SK-N-SH (cell line): Measurements from ENCODE around the gene FADS3. TPM values are rescaled to one million over a fixed set of nuclear protein-coding genes. Genes with fewer than 3 reads are reported as not detected.

Source experiments
- CTCF ChIA-PET: fragments of 300-600, 350-600 bp; formaldehyde crosslinking; extraction: SDS; loops from one replicate; lab custom pipeline; 2021; lab: Yijun Ruan, JAX
- POLR2A ChIA-PET: fragments of 350-600 bp; sonication (Branson Sonifier 250); formaldehyde crosslinking; extraction: SDS; loops from one replicate; lab custom pipeline; 2020; ENCODE audit warnings: antibody characterized with exemption, inconsistent platforms; lab: Yijun Ruan, JAX
- DNase-seq: peaks from one replicate; pipeline ENCODE4 v3.0.0; 2012
- H2AFZ ChIP-seq: fragments of 200-600 bp; sonication (generic); 2 replicates; pipeline ENCODE4 v1.8.1; 2016; ENCODE audit warnings: antibody characterized with exemption, mild to moderate bottlenecking, low read depth
- H3F3A ChIP-seq: fragments of 200-600 bp; sonication (generic); replicated peaks from 2 replicates; pipeline ENCODE3; 2016; ENCODE audit warnings: antibody characterized with exemption, mild to moderate bottlenecking; ENCODE audit not compliant: insufficient read depth
- H3K27ac ChIP-seq, 2 experiments: fragments of 200-500 bp in 1 of 2; fragments of 200-600 bp in 1 of 2; sonication (Bioruptor generic) in 1 of 2; sonication (generic), shearing (Covaris generic) in 1 of 2; 2 replicates each; pipeline versions ENCODE4 v1.5.1 to v1.6.1; 2014 to 2016; ENCODE audit warnings: low read depth in 2 of 2, inconsistent platforms in 1 of 2, low read length in 1 of 2, mild to moderate bottlenecking in 1 of 2, mixed read lengths in 1 of 2
- H3K27me3 ChIP-seq: fragments of 200-600 bp; sonication (generic), shearing (Covaris generic); 2 replicates; pipeline ENCODE4 v1.6.1; 2016; ENCODE audit warnings: mixed run types; ENCODE audit not compliant: insufficient read depth
- H3K36me3 ChIP-seq, 2 experiments: fragments of 200-500 bp in 1 of 2; fragments of 200-600 bp in 1 of 2; sonication (Bioruptor generic) in 1 of 2; sonication (generic) in 1 of 2; replicated peaks in 1 of 2; 2 replicates each; pipeline versions ENCODE3 to v1.5.1; 2014 to 2016; ENCODE audit warnings: low read length in 1 of 2, mild to moderate bottlenecking in 1 of 2; ENCODE audit not compliant: insufficient read depth in 2 of 2, control insufficient read depth in 1 of 2
- H3K4me1 ChIP-seq, 2 experiments: fragments of 200-500 bp in 1 of 2; fragments of 200-600 bp in 1 of 2; sonication (Bioruptor generic) in 1 of 2; sonication (generic), shearing (Covaris generic) in 1 of 2; 2 replicates each; pipeline versions ENCODE4 v1.5.1 to v1.6.1; 2014 to 2016; ENCODE audit warnings: low read depth in 1 of 2, low read length in 1 of 2, mixed run types in 1 of 2; ENCODE audit not compliant: insufficient read depth in 2 of 2, control insufficient read depth in 1 of 2
- H3K4me2 ChIP-seq: fragments of 200-600 bp; sonication (generic), shearing (Covaris generic); 2 replicates; pipeline ENCODE4 v1.6.1; 2017; ENCODE audit warnings: mixed run types
- H3K4me3 ChIP-seq, 2 experiments: fragments of 200-500 bp in 1 of 2; fragments of 200-600 bp in 1 of 2; sonication (Bioruptor generic) in 1 of 2; sonication (generic), shearing (Covaris generic) in 1 of 2; 2 replicates each; pipeline versions ENCODE4 v1.5.1 to v1.8.1; 2014 to 2016; ENCODE audit warnings: low read depth in 2 of 2, inconsistent platforms in 1 of 2, low read length in 1 of 2, mild to moderate bottlenecking in 1 of 2, mixed read lengths in 1 of 2, moderate library complexity in 1 of 2
- H3K79me2 ChIP-seq: fragments of 200-600 bp; sonication (generic); 2 replicates; pipeline ENCODE4 v1.8.1; 2017; ENCODE audit warnings: mild to moderate bottlenecking; ENCODE audit not compliant: insufficient read depth
- H3K9ac ChIP-seq: fragments of 200-600 bp; sonication (generic); 2 replicates; pipeline ENCODE4 v1.6.1; 2017; ENCODE audit warnings: mixed run types
- H3K9me2 ChIP-seq: fragments of 200-600 bp; sonication (generic); 2 replicates; pipeline ENCODE4 v1.6.1; 2017; ENCODE audit warnings: mixed run types
- H3K9me3 ChIP-seq: fragments of 200-600 bp; sonication (generic); 2 replicates; pipeline ENCODE4 v1.6.1; 2017; ENCODE audit warnings: mixed run types, mild to moderate bottlenecking, moderate library complexity
- H4K20me1 ChIP-seq: fragments of 200-600 bp; sonication (generic); 2 replicates; pipeline ENCODE4 v1.6.1; 2017; ENCODE audit warnings: mild to moderate bottlenecking, mixed run types; ENCODE audit not compliant: insufficient read depth
- CHD2 ChIP-seq: fragments of 150-350 bp; IDR thresholded peaks from 2 replicates; pipeline ENCODE4 v1.6.1; 2018; ENCODE audit warnings: low read length; ENCODE audit not compliant: partially characterized antibody
- MAX ChIP-seq: IDR thresholded peaks from 2 replicates; pipeline ENCODE4 v1.4.0; 2012; ENCODE audit warnings: low read depth
- RAD21 ChIP-seq: IDR thresholded peaks from 2 replicates; pipeline ENCODE4 v1.6.1; 2012; ENCODE audit warnings: mild to moderate bottlenecking, low read length
- REST ChIP-seq: IDR thresholded peaks from 2 replicates; pipeline ENCODE4 v1.6.1; 2012; ENCODE audit warnings: mild to moderate bottlenecking, low read depth, low read length, moderate library complexity
- RXRA ChIP-seq: IDR thresholded peaks from 2 replicates; pipeline ENCODE4 v1.4.0; 2012; ENCODE audit warnings: low read depth, mild to moderate bottlenecking, borderline replicate concordance
- SIN3A ChIP-seq: IDR thresholded peaks from 2 replicates; pipeline ENCODE4 v1.6.1; 2012; ENCODE audit warnings: low read depth, mild to moderate bottlenecking, low read length, moderate library complexity, borderline replicate concordance
- TEAD4 ChIP-seq: IDR thresholded peaks from 2 replicates; pipeline ENCODE4 v1.4.0; 2012; ENCODE audit warnings: mild to moderate bottlenecking, borderline replicate concordance; ENCODE audit not compliant: insufficient read depth
- ZBTB33 ChIP-seq: IDR thresholded peaks from 2 replicates; pipeline ENCODE4 v1.4.0; 2012; ENCODE audit warnings: low read depth, borderline replicate concordance
- WGBS: methylation state at CpG from one replicate; pipeline ENCODE4 v1.1.6; 2017; ENCODE audit warnings: low lambda C conversion rate; 5-methylcytosine and 5-hydroxymethylcytosine counted together
- polyA plus RNA-seq, 3 experiments: library from polyadenylated mRNA; depleted of rRNA; stranded (reverse); fragments of >200 nt; gene quantifications; 2 replicates each; pipeline ENCODE4 v1.2.3, GENCODE V29; 2012

Gene FADS3
- polyA plus RNA-seq, 1 of the 3 experiments (the other 2 are of a cell fraction): 93.3 TPM

GRCh38 chr11:61854966-61855714, 36.2 kb downstream of the FADS3 start (continued):
- TF ChIP-seq MAX (no peak), ZBTB33 (no peak), RXRA (no peak), RAD21 (no peak), SIN3A (no peak), CHD2 (no peak)
- TF ChIP-seq, all 33 proteins: peak for 0

- Histone ChIP-seq H3K36me3 (peaks cover 9 to 47% of the 10 kb centered on the region in 2 experiments), H4K20me1 (no peaks in the 10 kb centered on the region), H3K4me1 (peaks cover 3 to 7% of the 10 kb centered on the region in 2 experiments; a peak in 2 of 4 replicates), H3K9ac (no peak overlapping the region), H3K79me2 (no peaks in the 10 kb centered on the region), H3K27me3 (no peaks in the 10 kb centered on the region), H3K4me2 (no peak overlapping the region), H3K9me2 (no peaks in the 10 kb centered on the region), H2AFZ (no peak overlapping the region), H3K27ac (no peak overlapping the region), H3K9me3 (no peaks in the 10 kb centered on the region), H3F3A (no peaks in the 10 kb centered on the region), H3K4me3 (no peak overlapping the region)
- TF ChIP-seq REST (no peak), RAD21 (no peak), TEAD4 (no peak)
- POLR2A ChIA-PET: no interaction called here
- CTCF ChIA-PET: interaction anchor here (1.0 to 1.9 kb wide), 8 partner anchors 10 to 254 kb away, joined by 3 to 6 read pairs (median 4); no protein-coding TSS in a partner anchor
- 97% methylated on average over 17 of the region's 17 CpGs for WGBS
- DNase-seq: no peak
Measured at GRCh38 chr11:61854206-61854895, 37.0 kb downstream of the FADS3 start.
